D341Med (cell line): ENCODE measurements around the gene PARD3.

Source experiments
- DNase-seq: peaks from one replicate; pipeline ENCODE4 v3.0.0; 2012; ENCODE audit warnings: low spot score

PARD3 gene

DNA sequence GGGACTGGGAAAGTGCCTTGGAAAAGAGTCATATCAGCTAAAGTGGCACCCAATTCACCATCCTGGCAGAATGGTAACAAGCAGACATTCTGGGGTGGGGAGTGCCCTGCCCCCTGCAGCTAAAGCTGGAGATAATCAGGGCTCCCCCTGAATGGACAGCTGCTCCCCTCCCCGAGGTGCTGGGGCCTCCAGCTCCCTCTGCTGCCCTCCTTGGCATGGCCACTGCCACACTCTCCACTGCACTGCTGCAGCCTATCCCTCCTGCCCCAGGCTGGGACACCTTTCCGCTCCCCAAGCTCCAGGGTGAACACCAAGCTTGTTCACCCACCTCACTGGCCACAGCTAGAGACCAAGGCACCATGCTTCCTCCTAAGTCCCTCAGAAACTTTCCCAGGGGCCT lies 9.8 kb upstream of the PARD3 start:
- DNase-seq: peak; percentile 52

DNA sequence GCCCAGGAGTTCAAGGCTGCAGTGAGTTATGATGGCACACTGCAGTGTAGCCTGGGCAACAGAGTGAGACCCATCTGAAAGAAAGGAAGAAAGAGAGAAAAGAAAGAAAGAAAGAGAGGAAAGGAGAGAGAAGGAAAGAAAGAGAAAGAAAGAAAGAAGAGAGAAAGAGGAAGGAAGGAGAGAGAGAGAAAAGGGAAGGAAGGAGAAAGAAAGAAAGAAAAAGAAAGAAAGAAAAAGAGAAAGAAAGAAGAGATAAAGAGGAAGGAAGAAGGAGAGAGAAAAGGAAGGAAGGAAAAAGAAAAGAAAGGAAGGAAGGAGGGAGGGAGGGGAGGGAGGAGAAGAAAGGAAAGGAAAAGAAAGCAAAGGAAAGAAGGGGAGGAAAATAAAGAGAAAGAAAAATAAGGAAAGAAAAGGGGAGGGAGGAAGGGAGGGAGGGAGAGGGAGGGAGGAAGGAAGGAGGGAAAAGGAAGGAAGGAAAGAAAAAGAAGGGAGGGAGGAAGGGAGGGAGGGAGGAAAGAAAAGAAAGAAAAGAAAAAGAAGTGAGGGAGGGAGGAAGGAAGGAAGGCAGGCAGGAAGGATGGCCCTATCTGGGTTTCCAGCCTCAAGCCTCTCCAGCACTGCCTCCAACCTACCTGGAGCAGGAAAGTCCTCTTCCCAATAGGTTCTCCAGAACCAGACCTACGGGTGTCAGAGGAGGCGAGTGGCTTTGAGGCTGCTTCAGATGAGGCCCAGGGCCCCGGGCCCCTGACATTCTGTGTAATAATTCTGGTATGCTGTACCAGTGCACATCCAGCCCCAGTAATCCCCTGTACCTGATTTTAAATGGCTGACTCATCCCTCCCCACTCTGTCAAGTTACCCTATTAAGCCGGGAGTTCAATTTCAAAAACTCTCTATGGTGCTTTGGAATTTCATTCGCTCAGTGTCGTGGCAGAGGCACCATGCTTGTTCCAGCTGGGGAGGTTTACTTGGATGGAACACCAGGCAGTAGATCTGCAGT lies 6.8 kb upstream of the PARD3 start:
- no peak for DNase-seq

DNA sequence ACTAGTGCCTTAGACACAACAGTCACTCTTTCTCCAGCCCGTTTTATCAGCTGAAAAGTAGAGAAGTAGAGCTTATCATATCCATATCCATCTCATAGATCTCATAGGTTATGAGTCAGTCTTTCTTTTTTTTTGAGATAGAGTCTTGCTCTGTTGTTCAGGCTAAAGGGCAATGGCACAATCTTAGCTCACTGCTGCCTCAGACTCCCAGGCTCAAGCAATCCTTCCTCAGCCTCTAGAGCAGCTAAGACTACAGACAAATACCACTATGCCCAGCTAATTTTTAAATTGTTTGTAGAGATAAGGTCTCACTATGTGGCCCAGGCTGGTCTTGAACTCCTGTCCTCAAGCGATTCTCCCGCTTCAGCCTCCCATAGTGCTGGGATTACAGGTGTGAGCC lies 2.5 kb upstream of the PARD3 start:
- no peak for DNase-seq

DNA sequence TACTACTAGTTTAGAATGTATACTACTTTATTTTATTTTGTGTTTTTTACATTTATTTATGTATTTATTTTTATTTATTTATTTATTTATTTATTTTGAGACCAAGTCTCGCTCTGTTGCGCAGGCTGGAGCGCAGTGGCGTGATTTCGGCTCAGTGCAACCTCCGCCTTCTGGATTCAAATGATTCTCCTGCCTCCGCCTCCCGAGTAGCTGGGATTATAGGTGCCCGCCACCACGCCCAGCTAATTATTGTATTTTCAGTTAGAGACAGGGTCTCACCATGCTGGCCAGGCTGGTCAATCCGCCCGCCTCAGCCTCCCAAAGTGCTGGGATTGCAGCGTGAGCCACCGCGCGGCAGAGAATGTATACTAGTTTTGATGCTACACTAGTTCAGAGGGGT lies 2.0 kb upstream of the PARD3 start:
- DNase-seq: no peak

DNA sequence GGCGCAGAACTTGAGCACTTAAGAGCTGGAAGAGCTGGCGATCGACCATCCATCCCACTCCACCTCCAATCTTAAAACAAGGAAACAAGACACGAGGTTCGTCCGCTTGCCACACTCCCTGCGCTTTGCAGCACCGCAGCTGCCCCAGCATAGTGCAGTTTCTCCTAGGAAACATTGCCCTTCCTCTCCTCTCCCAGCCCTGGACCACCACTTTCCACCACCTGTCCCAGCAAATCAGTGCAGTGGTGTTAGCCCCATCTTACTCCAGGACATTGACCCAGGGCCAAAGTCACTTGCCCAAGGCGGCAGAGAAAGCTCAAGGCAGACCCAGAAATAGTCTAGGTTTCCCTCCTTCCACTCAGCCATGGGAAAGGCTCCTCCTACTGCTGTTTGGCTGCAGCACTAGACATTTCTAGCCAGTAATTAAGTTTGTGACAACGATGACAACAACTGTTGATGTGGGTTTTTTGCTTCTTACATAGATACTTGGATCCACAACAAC lies 1.5 kb upstream of the PARD3 start:
- no peak for DNase-seq

DNA sequence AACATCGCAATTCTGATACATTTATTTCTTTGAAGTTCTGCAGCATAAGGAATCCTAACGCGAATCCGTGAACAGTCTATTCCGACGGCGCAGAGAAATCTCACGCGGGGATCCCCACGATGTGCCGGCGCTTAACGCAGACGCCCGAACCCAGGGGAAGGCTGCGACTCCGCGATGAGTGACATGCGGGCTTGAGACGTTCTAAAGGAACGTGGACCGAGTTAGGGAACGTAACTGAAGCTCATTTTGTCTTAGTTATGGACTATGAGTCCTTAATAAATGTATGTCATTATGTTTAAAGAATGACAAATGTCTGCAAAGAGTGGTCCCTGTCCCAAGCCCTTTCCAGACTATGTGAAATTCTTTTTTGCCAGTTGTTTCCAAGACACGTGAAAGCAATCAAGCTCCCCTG lies 995 bp upstream of the PARD3 start:
- no peak for DNase-seq

DNA sequence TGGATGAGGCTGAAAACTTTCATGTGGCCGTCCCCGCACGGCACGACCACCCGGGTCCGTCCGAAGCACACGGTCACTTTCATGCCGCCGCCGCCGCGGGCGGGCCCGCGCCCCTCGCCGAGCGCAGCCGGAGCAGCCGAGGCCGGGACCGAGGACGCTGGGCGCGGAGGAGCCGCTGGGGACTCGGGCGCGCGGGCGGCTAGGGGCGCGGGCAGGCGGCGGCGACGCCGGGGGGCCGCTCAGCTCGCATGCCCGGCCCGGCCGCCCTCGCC lies 247 bp downstream of the PARD3 start:
- no peak for DNase-seq

DNA sequence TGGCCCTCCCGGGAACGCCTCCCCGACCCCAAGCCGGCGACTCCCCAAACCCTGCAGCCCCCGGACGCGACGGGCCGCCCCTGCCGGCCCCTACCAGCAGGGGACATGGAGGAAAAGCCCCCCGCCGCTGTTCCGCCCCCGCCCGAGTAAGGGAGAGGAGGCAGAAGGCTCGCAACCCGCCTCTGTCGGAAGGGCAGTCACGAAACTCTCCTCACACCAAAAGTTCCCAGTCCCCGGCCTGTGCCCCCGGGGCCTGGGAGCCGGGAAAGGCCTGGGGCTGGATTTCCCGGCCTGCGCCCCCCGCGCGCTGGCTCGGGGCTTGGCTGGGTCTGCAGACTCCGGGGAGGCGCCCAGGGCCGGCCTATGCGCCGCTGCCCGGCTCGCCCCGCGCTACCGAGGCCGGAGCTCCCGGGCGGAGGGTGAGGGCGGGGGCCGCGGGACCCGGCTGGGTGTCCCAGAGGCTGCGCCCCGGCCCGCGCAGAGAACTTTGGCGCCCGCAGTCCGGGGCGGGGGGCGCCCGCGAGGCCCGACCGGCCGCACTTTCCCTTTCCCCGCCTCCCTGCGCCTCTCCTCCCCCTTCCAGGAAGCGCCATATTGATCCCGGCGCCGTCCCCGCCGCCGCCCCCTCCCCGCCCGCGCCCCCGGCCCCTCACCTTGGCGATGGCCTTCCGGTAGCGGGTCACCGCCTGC lies 728 bp downstream of the PARD3 start:
- peak; percentile 82 for DNase-seq

DNA sequence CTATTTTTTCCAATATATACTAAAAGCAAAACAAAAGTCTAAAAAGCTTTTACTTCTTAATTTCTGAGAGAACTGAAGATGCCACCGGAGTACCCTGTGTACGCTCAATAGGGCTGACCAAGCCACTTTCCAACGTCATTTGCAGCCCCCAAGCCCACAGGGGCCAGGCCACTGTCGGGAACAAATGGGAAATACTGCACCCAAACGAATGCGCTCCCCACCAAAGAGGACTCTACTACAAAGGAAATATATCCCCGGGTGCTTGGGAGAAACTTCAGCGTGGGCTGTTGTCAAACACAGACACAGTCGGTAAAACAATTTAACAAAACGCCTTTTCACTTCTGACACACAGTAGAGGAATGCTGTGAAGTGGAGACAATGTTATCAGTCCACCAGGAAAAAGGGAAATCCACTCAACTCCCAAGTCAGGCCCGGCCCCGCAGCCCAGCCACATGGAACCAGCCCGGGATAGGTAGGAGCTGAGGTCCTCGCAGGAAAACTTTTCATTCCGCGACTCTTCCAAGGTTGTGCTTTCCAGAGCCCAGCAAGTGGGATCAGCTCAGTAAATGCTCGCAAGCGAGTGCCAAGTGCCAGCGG lies 1.4 kb downstream of the PARD3 start:
- no peak for DNase-seq

DNA sequence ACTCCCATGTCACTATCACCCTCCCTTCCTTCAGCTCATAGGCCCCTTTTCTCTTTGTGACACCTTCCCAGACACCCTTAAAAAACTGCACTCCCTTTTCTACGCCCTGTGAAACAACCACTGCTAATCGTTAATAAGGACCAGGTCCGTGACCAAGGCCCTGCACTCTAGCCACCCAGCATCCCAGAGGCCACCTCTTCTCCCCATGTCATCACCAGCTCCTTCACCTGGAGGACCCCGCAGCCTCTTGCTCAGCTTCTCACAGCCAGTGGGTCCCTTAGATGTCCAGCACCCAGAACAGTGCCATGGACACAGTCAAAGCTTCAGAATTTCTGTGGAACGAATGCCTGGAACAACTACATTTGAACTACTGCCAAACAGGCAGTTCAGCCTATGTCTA lies 2.3 kb downstream of the PARD3 start:
- DNase-seq: no peak

DNA sequence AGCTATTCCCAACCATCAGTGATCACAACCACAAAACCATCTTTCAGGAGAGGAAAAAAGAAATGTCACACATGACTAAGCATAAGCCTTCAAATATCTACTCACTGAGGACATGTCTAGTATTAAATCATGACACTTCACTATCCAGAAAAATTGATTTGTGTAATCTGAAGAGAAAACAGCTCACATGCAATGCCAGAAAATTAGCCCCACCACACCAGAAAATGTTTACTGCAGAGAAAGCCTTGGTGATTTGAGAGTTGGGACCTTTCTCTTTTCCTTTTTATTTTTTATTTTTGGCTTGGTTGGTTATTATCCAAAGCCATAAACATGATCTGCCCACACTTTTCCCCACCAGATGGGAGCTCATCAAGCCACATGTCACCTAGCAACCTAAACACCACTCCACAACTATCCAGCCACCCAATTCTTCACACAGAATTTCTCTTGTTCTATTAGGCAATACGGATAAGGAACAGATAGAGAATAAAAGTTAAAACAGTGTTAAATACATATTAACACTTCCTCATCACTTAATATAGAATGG lies 3.1 kb downstream of the PARD3 start:
- DNase-seq: no peak

DNA sequence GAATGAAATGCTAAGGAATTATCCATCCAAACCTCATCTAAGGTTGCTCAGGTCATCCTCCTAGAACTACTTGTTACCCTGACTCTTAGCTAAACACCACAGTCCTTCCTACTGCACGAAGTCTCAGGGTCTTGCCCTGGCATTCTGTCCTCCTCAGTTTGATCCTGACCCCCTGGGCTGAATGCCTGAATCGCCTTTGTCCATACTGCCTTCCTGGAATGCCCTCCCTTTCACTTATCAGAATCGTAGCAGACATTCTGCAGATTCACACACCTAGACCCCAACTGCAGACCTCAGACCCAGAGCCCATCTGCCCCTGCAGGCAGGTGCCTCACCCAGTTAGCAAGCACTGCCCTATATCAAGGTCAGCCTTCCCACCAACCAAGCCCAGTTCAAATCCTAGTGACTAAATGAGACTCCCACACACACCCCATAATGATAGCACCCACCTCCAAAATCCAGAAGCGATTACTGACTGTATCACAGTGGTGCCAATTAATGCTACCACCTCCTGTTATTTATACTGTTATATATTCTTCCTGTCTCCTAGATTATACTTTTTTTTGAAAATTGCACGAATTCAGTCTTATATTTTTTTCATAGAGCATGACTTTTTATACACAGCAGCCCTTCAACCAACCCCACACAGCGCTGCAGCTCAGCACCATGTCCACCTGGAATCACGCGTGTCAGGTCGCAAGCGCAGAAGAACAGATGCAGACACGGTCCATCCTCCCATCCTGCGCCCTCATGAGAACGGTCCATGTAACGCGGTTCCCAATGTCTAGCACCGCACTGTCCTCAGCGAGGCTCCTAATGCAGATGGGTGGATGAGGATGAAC lies 3.7 kb downstream of the PARD3 start:
- no peak for DNase-seq

DNA sequence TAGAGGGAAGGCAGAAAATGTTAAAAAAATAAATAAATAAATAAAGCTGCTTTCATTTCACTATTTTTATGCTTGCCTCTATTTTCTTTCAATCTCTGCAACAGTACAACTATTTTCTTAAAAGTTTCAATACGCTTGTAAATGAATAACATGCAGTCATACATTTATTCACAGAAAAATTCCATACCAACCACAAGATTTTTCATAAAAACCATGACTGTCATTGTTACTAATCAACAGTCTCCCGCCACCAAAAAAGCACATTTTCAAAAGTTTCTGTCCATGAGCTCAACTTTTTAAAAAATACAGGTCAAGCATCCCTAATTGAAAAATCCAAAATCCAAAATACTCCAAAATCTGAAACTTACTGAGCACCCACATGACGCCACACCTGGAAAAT lies 5.3 kb downstream of the PARD3 start:
- DNase-seq: no peak

DNA sequence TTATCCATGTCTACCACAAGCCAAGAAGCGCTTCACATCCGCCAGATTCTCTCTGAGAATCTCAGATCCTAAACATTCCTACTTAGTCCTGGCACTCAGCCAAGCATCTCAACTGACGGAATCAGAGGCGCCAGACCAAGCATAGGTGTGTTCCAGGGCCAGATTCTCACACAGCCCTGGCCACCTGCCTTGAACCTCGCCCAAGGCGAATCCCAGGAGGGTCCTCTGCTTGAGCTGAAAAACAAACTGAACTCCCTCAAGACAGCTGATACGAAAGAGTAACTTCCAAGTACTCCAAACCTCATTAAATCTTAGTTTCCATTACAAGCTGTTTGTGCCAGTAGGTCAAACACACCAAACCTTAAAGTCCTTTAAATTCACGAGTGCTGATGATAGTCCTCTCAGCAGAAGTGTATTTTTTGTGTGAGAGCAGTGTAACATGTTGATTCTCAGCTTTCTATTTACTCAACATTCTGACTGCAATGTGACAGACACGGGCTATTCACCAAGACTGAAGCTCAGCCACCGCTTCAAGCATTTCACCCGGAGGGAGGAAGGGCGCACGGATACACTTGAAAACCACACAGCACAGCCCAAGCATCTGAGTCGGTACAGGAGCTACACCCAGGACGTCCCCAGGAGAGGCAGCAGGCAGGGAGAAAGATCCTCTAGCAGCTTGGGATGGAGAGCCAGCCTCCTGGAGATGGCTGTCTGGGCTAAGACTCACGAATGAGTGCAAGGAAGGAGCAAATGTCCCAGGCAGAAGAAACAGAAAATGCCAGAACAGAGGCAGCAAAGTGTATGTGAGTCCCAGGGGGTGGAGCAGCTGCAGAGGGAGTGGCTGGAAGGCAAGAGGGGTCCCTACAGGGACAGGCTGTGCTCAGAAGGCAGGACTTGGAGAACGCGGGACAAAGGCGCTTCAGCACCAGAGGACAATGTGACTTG lies 6.0 kb downstream of the PARD3 start:
- no peak for DNase-seq

DNA sequence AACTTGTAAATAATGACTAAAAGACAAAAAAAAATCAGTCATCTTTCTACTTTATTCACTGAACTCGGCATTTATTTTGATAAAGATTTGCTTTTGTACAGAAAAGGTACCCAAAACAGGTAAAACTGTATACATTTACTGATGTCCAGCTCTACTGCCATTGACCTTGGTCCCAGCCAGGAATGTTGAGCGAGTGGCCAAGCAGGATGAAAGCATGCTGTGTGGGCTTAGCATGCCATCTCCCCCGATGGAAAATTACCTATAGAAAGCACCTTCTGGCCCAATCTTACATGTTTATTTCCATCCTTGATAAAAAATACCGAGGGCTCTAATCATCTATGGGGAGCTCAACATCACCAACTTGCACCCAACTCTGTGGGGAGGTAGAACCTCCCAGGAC lies 6.8 kb downstream of the PARD3 start:
- DNase-seq: no peak

DNA sequence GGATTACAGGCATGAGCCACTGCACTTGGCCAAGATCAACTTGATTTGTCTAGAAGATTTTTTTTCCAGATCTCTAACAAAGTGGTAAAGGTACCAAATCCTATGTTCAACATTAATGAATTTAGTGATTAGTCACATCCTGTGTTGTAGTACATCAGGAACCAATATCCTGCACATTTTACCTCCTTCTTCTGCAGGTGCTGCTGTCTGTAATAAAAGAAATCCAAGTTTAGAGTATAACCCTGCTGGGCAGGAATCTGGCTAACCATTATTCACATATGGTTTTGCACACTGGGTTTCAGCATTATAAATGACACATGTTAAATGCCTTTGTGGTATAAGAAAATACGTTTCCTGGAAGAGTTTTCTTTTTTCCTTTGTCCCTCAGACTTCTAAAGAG lies 10.8 kb downstream of the PARD3 start:
- DNase-seq: no peak

DNA sequence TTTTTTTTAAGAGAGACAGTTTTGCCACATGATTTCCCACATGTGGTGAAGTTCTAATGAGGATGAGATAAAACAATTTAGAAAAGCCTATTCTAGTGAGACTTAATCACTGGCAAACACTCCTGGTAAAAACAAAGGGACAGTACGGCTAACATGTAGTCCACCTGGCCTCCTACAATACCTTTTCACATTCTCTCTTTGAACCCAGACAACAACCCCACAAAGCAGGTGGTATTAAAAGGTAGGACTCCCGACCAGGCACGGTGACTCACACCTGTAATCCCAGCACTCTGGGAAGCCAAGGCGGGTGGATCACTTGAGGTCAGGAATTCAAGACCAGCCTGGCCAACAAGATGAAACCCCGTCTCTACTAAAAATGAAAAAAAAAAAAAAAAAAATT lies 12.4 kb downstream of the PARD3 start:
- no peak for DNase-seq

DNA sequence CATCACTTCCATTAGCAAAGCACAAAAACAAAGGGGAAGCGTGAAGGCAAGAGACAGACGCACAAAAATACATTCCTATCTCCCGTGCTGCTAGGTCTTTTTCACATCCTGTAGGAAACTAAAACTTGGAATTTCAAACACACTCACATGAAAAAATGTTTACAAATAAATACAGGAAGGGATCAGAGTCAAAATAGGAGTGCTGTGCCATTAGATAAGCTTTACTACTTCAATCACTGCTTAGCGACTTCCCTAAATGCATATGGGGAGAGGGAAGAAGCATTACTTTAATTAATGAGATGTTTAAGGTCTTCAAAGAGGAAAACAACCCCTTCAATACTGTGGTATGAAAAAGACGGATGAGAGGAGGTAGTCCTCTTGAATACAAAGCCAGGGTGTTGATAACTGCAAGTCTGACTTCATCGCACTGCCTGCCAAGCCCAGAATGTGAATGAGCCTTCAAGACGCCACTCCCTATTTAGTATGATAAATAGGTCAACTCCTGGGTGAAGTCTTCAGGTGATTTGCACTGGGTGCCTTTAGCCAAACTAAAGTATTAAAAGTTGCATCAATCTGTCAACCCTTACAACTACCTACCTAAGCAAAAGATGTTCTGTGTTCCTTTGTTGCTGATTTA lies 13.9 kb downstream of the PARD3 start:
- no peak for DNase-seq

DNA sequence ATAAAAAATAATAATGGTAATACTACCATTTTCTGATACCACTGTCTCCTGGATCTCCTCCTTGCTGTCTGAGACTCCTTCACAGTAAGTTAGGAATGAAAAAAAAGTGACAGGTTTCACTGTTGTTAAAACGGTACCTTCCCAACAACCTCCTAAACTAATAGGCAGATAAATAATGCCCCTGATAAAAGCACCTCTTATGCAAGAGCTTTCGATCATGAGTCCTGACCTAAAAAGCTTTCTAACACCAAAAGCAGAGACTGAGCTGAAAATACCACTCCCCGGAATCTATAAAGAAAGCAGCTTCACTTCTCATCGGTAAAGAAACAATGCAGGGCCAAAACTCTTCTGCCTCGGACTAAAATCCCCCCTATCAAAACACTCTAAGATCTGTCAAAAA lies 14.5 kb downstream of the PARD3 start:
- DNase-seq: no peak

DNA sequence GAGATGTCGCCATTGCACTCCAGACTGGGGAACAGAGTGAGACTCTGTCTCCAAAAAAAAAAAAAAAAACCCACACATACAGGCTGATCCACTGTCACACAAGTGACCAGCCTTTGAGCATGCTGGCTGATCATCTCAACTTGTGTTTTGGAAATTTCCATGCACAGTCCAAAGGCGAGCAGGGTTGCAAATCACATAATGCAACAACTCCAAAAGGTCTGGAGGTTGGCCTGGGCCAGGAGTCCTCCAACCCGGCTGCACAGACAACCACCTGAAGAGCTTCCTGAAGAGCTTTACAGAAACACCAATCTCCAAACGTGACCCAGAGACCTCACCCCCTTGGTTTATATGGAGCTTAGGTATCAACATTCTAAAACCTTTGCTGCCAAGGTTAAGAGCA lies 16.4 kb downstream of the PARD3 start:
- no peak for DNase-seq
